ENCODE results near the gene WWOX.

The WWOX gene

GRCh38 chr16:78929841-78930240 lies 830.4 kb downstream of the WWOX start:
- Histone ChIP-seq H3K36me3 (ENCODE audit: insufficient read depth) (no peaks in the 10 kb centered on the region), H3K27me3 (ENCODE audit: insufficient read depth, low read depth) (no peaks in the 10 kb centered on the region), H3K9ac (no peak overlapping the region), H3K4me1 (ENCODE audit: low read depth, poor library complexity, severe bottlenecking) (no peaks in the 10 kb centered on the region), H3K79me2 (ENCODE audit: insufficient read depth, low read depth) (no peaks in the 10 kb centered on the region), H3K27ac (no peak overlapping the region), H4K20me1 (ENCODE audit: insufficient read depth) (no peaks in the 10 kb centered on the region), H3K4me3 (IDR thresholded peaks at IDR 0.05; ENCODE audit: insufficient read depth, low read depth, low read length) (no peak overlapping the region), H3K4me2 (no peak overlapping the region), H2AFZ (ENCODE audit: low read depth) (no peak overlapping the region)
- TF ChIP-seq CTCF (conservative IDR thresholded peaks at IDR 0.05; ENCODE audit: low read depth, low read length): no peak

GRCh38 chr16:78930561-78930960 lies 831.1 kb downstream of the WWOX start:
- Histone ChIP-seq H2AFZ (ENCODE audit: low read depth) (no peak overlapping the region), H3K4me2 (no peak overlapping the region), H3K4me1 (ENCODE audit: low read depth, poor library complexity, severe bottlenecking) (no peaks in the 10 kb centered on the region), H4K20me1 (ENCODE audit: insufficient read depth) (no peaks in the 10 kb centered on the region), H3K27me3 (ENCODE audit: insufficient read depth, low read depth) (no peaks in the 10 kb centered on the region), H3K79me2 (ENCODE audit: insufficient read depth, low read depth) (no peaks in the 10 kb centered on the region), H3K9ac (no peak overlapping the region), H3K4me3 (IDR thresholded peaks at IDR 0.05; ENCODE audit: insufficient read depth, low read depth, low read length) (no peak overlapping the region), H3K36me3 (ENCODE audit: insufficient read depth) (no peaks in the 10 kb centered on the region), H3K27ac (no peak overlapping the region)
- no peak for TF ChIP-seq CTCF (conservative IDR thresholded peaks at IDR 0.05; ENCODE audit: low read depth, low read length)

- no peak for TF ChIP-seq CTCF (conservative IDR thresholded peaks at IDR 0.05; ENCODE audit: low read depth, low read length)
- H3K4me1 ChIP-seq (ENCODE audit: low read depth, poor library complexity, severe bottlenecking): no peaks in the 10 kb centered on the region
- H3K4me2 ChIP-seq: no peak overlapping the region
- no peaks in the 10 kb centered on the region for H4K20me1 ChIP-seq (ENCODE audit: insufficient read depth)
- no peak overlapping the region for H3K9ac ChIP-seq
- no peak overlapping the region for H2AFZ ChIP-seq (ENCODE audit: low read depth)
- H3K27me3 ChIP-seq (ENCODE audit: insufficient read depth, low read depth): no peaks in the 10 kb centered on the region
- H3K27ac ChIP-seq: no peak overlapping the region
- H3K4me3 ChIP-seq (IDR thresholded peaks at IDR 0.05; ENCODE audit: insufficient read depth, low read depth, low read length): no peak overlapping the region
- no peaks in the 10 kb centered on the region for H3K79me2 ChIP-seq (ENCODE audit: insufficient read depth, low read depth)
- no peaks in the 10 kb centered on the region for H3K36me3 ChIP-seq (ENCODE audit: insufficient read depth)
These were observed 831.8 kb downstream of the WWOX start for GRCh38 chr16:78931267-78931666.

GRCh38 chr16:78931678-78932077 lies 832.2 kb downstream of the WWOX start:
- Histone ChIP-seq H4K20me1 (ENCODE audit: insufficient read depth) (no peaks in the 10 kb centered on the region), H2AFZ (ENCODE audit: low read depth) (no peak overlapping the region), H3K4me2 (no peak overlapping the region), H3K4me3 (IDR thresholded peaks at IDR 0.05; ENCODE audit: insufficient read depth, low read depth, low read length) (no peak overlapping the region), H3K9ac (no peak overlapping the region), H3K27me3 (ENCODE audit: insufficient read depth, low read depth) (no peaks in the 10 kb centered on the region), H3K79me2 (ENCODE audit: insufficient read depth, low read depth) (no peaks in the 10 kb centered on the region), H3K36me3 (ENCODE audit: insufficient read depth) (no peaks in the 10 kb centered on the region), H3K27ac (no peak overlapping the region), H3K4me1 (ENCODE audit: low read depth, poor library complexity, severe bottlenecking) (no peaks in the 10 kb centered on the region)
- TF ChIP-seq CTCF (conservative IDR thresholded peaks at IDR 0.05; ENCODE audit: low read depth, low read length): no peak

Data from KMS-11 (cell line).